Stimulated activated CD4-positive, alpha-beta T cell treated with anti-CD3 and anti-CD28 coated beads, Interleukin-4, amount 100 ng/mL, for 4 hours (primary cell): ENCODE data around the gene PHF21B.
"Not testable (repeated sequence)": the region's sequence is repeated elsewhere in the genome, so short reads cannot be mapped to it uniquely, and the experiment has no call there.

ENCODE experiments used
- DNase-seq, 2 experiments: peaks; one replicate each; pipeline ENCODE4 v3.0.0-alpha.2; 2020

PHF21B gene

DNA sequence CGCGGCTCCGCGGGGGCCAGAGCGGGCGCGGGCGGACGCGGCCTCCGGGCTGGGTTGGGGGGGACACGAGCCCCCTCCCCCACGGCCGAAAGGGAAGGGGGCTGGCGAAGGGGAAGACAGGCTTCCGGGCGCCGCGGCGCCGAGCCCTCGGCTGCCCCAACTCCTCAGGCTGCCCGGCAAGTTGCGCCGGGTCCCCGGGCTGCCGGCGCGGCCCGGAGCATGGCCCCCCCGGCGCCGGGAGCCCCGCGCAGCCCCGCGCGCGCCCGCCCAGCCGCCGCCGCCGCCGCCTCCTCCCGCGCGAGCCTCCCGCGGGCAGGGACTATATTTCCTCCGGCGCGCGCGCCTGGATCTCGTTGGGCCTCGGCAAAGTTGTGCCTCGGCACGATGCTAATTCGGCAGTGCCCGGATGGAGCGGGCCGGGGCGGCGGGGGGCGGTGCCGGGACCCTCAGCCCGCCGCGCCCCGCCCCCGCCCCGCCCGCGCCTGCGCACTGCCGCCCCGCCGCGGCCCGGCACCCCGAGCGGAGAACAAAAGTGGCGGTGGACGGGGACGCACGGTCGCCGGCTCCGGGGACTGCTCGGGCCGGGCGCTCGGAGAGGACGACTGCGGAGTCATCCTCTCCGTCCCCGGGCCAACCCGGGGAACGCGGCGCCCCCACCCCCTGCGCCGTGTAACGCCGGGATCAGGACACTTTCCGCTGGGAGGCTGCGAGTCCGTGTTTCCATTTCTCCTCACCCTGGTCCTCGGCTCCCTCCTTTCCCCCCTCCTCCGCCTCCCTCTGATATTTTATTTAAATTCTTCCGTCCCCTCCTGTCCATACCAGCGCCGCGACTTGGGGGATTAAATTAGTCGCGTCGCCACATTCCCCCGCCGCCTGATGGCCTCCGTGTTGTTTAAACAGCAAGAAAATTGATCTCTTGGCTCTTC, at the start of gene PHF21B:
TSS of gene PHF21B (minus strand) at position 400 of the 926 bp plus-strand sequence. CDS start 456 bp downstream, outside the sequence.
- peak in 1 of 2 experiments; percentile 43 for DNase-seq

DNA sequence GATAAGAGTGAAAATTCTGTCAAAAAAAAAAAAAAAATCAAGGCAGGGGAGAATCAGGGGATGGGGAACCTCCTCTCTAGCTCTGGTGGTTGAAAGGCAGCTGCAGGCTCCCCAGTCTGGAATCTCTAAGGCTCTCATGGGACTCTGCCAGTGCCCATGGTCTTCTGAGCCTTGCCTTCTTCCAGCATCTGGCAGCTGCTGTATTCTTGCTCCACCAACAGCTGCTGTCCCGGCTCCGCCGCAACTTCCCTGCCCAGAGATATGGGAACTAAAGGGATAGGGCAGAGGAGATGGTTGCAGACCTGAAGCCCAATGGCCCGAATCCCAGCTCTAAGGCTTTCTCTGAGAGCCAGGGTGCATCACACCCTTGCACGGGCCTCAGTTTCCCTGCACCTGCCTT, 49.5 kb upstream of the PHF21B start:
- DNase-seq: no peak

- no peak for DNase-seq
Measured at GRCh38 chr22:45058622-45058912, 48.8 kb upstream of the PHF21B start.

- DNase-seq: no peak
Measured at GRCh38 chr22:45055936-45056335, 46.1 kb upstream of the PHF21B start.

DNA sequence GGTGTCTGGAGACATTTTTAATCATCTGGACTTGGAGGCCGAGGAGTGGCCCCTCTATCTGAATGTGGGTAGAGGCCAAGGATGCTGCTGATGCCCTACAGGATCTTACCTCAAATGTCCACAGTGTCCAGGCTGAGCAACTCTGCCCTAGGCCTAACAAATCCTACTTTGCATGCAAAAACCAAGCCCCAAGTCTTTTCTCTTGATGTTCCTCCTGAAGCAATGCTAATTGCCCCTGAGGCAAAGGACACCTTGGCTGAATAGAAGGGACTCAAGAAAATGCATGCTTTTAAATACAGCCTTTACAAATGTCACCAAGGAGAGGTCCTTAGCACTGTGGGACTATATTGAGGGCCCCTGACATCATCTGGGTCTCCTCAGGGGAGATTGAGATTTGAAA, 43.8 kb upstream of the PHF21B start:
- DNase-seq: no peak

- DNase-seq: no peak
Measured at GRCh38 chr22:45053094-45053493, 43.3 kb upstream of the PHF21B start.

DNA sequence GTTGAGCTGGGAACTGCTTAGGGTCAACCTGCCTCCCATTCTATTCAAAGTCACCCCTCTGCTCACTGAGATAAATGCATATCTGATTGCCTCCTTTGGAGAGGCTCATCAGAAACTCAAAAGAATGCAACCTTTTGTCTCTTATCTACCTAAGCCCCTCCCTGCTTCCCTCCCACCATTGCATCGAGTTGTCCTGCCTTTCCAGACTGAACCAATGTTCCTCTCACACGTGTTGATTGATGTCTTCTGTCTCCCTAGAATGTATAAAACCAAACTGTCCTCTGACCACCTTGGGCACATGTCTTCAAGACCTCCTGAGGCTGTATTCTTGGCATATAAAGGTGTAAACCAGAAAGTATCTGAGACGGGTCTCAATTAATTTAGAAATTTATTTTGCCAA, 42.9 kb upstream of the PHF21B start:
- not testable (repeated sequence) for DNase-seq

DNA sequence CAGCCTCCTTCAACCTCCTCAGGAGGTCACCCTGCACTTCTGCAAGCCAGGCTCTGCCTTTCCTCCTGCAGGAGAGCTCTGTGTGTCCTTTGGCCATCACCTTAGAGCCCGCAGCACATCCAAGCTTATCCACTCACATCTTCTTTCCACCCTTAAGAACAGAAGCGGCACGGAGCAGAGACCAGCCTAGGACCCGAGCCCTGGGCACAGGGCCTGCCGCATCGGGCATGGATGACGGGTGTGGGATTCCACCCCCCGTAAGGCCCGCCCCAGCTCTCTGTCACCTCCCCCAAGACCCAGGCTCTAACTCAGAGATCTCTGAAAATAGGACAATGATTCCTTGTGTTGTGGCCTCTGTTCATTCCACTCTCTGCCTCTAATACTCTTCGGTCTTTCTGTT, 42.1 kb upstream of the PHF21B start:
- no peak for DNase-seq

DNA sequence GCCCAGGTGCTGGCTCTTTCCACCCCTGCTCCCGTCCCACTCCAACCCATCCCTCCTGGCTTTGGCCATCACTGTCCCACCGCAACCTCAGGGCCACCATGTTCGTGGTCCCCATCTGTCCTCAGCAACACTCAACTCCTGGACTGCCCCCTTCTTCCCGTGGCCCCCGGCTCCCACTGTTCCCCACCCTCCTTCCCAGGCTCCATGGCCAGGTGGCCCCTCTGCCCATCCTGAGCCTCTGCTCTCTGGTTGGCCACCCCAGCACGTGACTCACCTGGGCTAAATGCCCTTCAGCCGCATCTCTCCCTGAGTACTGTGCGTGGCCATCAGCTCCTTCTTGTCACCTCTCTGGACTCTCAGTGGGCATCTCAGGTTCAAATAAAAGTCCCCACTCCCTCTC, 41.6 kb upstream of the PHF21B start:
- DNase-seq: no peak

DNA sequence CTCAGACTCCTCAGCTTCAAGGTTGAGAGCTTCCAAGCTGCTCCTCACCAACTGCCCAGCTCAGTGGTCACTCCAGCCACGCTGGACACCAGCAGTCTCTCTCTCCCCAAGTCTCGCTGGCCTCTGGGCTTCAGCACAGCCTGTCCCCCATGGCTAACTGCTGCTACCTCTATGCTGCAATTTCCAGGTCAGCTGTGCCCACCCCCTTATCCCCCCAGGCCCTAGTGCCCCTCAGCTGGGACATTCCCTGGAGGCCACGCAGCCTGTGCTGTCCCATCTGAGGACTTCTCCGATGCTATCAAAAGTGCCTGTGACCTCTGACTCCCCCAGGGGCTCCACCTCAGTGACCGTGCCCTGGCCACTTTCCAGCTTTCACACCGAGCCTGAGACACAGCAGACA, 37.5 kb upstream of the PHF21B start:
- DNase-seq: no peak

GRCh38 chr22:45045208-45045607, 35.4 kb upstream of the PHF21B start:
- no peak for DNase-seq

DNA sequence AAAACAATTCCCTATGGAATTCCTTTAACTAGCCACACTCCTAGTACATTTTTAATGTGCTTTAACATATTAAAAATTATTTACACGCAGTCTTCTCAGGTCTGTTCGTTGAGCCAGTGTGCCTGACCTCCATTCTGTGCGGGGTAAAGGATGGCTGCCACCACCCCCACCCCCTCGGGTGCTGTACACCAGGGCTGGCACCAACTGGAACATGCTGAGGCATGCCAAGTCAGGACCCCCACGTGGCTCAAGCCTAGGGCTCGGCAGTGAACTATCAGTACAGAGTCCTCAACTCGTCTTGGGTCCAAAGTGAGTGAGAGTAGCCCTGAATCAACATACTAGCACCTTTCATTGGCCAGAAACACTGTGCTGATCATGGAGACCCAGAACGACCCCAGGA, 32.5 kb upstream of the PHF21B start:
- no peak for DNase-seq

GRCh38 chr22:45039133-45039532, 29.3 kb upstream of the PHF21B start:
- no peak for DNase-seq

GRCh38 chr22:45036154-45036553, 26.3 kb upstream of the PHF21B start:
- DNase-seq: no peak

GRCh38 chr22:45034821-45035220, 25.0 kb upstream of the PHF21B start:
- no peak for DNase-seq

DNA sequence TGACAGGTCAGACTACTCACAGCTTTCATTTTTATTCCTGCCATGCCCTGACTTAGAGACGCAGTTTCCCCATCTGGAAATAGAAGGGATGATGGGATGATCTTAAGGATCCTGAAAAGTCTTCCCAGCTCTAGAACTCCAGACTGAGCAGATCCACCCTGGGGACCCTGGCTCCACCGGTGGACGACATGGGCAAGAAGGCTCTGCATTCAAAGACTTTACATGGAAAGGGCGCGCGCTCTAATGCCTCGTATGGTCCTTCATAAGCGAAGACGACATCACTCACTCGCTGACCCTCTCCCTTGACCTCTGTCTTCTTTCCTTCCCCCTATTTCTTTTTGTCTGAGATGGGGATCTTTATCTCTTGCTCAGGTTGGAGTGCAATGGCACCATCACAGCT, 24.4 kb upstream of the PHF21B start:
- no peak for DNase-seq

GRCh38 chr22:45033136-45033535, 23.3 kb upstream of the PHF21B start:
- DNase-seq: no peak

DNA sequence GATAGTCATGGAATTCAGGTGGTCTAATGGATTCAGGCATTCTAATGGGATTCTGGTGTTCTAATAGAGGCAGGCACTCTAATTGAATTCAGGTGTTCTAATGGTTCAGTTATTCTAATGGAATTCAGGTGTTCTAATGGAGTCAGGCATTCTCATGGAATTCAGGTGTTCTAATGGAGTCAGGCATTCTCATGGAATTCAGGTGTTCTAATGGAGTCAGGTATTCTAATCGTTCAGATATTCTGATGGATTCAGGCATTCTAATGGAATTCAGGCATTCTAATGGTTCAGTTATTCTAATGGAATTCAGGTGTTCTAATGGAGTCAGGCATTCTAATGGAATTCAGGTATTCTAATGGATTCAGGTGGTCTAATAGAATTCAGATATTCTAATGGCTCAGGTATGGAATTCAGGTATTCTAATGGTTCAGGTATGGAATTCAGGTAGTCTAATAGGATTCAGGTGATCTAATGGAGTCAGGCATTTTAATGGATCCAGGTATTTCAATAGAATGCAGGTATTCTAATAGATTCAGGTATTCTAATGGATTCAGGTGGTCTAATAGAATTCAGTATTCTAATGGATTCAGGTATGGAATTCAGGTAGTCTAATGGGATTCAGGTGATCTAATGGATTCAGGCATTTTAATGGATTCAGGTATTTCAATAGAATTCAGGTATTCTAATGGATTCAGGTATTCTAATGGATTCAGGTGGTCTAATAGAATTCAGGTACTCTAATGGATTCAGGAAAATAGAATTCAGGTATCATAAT, 22.0 kb upstream of the PHF21B start:
- DNase-seq: no peak

DNA sequence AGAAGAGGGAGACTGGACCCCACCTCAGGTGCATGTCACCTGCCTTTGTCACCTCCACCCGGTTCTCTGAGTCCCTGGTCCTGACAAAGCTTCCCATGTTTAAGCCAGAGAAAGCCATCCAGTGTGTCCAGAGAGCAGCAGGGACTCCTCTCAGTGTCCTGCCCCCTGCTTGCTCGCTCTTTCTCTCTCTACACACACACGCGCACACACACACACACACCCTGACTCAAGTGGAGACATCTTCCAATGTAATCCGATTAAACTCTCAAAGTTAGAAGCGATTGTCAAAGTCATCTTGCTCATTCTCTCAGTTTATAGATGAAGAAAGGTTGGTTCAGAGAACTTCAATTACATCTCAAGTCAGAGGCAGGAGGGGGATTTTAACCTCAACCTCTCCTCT, 19.7 kb upstream of the PHF21B start:
- no peak for DNase-seq

DNA sequence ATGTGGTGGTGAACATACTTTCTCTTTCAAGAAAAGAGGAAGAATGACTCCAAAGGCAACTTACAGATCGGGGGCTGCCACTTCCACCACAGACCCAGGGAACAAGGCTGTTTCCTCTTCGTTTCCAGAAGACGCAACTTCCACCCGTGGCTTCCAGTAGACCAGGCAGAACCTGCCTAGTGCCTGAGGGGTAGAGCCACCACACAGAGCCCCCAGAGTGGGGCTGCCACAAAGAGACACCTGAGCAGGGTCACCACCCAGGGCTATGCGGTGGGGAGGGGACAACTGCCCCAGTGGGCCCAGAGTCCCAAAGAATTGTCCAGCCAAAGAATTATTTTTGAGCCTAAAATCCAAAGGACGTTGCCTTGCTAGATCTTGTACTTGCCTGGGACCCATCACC, 16.7 kb upstream of the PHF21B start:
- DNase-seq: no peak

DNA sequence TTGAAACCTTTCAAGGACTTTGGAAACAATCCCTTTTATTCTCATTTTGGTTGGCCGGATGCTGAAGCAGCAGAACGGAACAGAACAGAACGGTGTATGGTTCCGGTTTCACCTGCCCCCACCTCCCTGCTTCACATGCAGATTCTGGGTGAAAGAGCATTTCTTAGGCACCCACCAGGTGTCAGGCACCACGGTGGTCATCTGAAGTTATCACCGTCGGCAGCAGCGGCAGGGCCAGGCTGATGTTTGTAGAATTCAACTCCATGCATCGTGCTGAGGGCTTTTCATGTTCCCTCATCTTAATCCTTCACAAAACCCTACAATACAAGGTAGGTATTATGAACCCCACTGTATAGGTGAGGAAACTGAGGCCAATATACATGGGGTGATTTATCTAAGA, 13.6 kb upstream of the PHF21B start:
- DNase-seq: no peak

- no peak for DNase-seq
Measured at GRCh38 chr22:45019861-45020655, 10.3 kb upstream of the PHF21B start.

- no peak for DNase-seq
Measured at GRCh38 chr22:45014654-45015053, 4.8 kb upstream of the PHF21B start.

- no peak for DNase-seq
Measured at GRCh38 chr22:45013138-45013537, 3.3 kb upstream of the PHF21B start.
